GM23338 (cell line): ENCODE measurements around the gene PHETA2.

Experiments used
- EZH2 ChIP-seq: fragments of 200-600 bp; sonication (generic); IDR thresholded peaks from one replicate; pipeline ENCODE4 v1.8.0; 2017; ENCODE audit warnings: antibody characterized with exemption, mild to moderate bottlenecking, low read depth; ENCODE audit not compliant: unreplicated experiment
- EZH2phosphoT487 ChIP-seq: fragments of 200-600 bp; sonication (generic); IDR thresholded peaks from one replicate; pipeline ENCODE4 v1.8.1; 2018; ENCODE audit warnings: antibody characterized with exemption; ENCODE audit not compliant: unreplicated experiment

GRCh38 chr22:42114721-42115120 is 40.7 kb downstream of the PHETA2 start:
- no peak for TF ChIP-seq EZH2phosphoT487
- no peak for TF ChIP-seq EZH2
